ENCODE measurements around the gene DHRS12. TPM values are rescaled to one million over a fixed set of nuclear protein-coding genes. Genes with fewer than 3 reads are reported as not detected.

DHRS12 gene
- total RNA-seq, 1 donor = 3.3 TPM

- TF ChIP-seq CTCF (IDR thresholded peaks at IDR 0.05; ENCODE audit: extremely low read depth, low read depth, low read length) = no peak
- no peak overlapping the region for H3K4me2 ChIP-seq (ENCODE audit: insufficient read depth, low read length)
- H2AFZ ChIP-seq (ENCODE audit: low read length) = no peak overlapping the region
- DNase-seq (ENCODE audit: insufficient read length, low spot score, missing footprints) = peak; percentile 10
- no peak overlapping the region for H3K4me3 ChIP-seq (ENCODE audit: insufficient read depth, low read length)
- H3K79me2 ChIP-seq (ENCODE audit: insufficient read depth, low read length) = no peaks in the 10 kb centered on the region
- no peaks in the 10 kb centered on the region for H4K20me1 ChIP-seq (ENCODE audit: insufficient read depth, low read length)
- H3K27ac ChIP-seq (ENCODE audit: low read depth, low read length) = no peak overlapping the region
- H3K36me3 ChIP-seq (ENCODE audit: insufficient read depth, low read length) = no peaks in the 10 kb centered on the region
- peaks cover 3% of the 10 kb centered on the region for H3K27me3 ChIP-seq (ENCODE audit: insufficient read depth, low read length)
- peaks cover 25% of the 10 kb centered on the region for H3K4me1 ChIP-seq (ENCODE audit: insufficient read depth, low read length)
- H3K9me3 ChIP-seq (ENCODE audit: low read depth, low read length) = no peaks in the 10 kb centered on the region
Observed at GRCh38 chr13:51800486-51800885, 3.5 kb downstream of the DHRS12 start.

GRCh38 chr13:51799261-51799660 is 4.7 kb downstream of the DHRS12 start:
- Histone ChIP-seq H3K4me3 (ENCODE audit: insufficient read depth, low read length) (no peak overlapping the region), H3K27me3 (ENCODE audit: insufficient read depth, low read length) (peaks cover 3% of the 10 kb centered on the region), H3K4me2 (ENCODE audit: insufficient read depth, low read length) (no peak overlapping the region), H3K9me3 (ENCODE audit: low read depth, low read length) (no peaks in the 10 kb centered on the region), H3K36me3 (ENCODE audit: insufficient read depth, low read length) (no peaks in the 10 kb centered on the region), H3K79me2 (ENCODE audit: insufficient read depth, low read length) (no peaks in the 10 kb centered on the region), H3K27ac (ENCODE audit: low read depth, low read length) (no peak overlapping the region), H3K4me1 (ENCODE audit: insufficient read depth, low read length) (peaks cover 19% of the 10 kb centered on the region), H2AFZ (ENCODE audit: low read length) (no peak overlapping the region), H4K20me1 (ENCODE audit: insufficient read depth, low read length) (no peaks in the 10 kb centered on the region)
- DNase-seq (ENCODE audit: insufficient read length, low spot score, missing footprints) = peak; percentile 76
- no peak for TF ChIP-seq CTCF (IDR thresholded peaks at IDR 0.05; ENCODE audit: extremely low read depth, low read depth, low read length)

GRCh38 chr13:51797664-51798488 is 6.1 kb downstream of the DHRS12 start:
- Histone ChIP-seq H3K9me3 (ENCODE audit: low read depth, low read length) (no peaks in the 10 kb centered on the region), H3K36me3 (ENCODE audit: insufficient read depth, low read length) (no peaks in the 10 kb centered on the region), H4K20me1 (ENCODE audit: insufficient read depth, low read length) (no peaks in the 10 kb centered on the region), H3K27me3 (ENCODE audit: insufficient read depth, low read length) (peaks cover 3% of the 10 kb centered on the region), H3K4me3 (ENCODE audit: insufficient read depth, low read length) (no peak overlapping the region), H3K4me2 (ENCODE audit: insufficient read depth, low read length) (no peak overlapping the region), H2AFZ (ENCODE audit: low read length) (no peak overlapping the region), H3K4me1 (ENCODE audit: insufficient read depth, low read length) (peaks cover 18% of the 10 kb centered on the region), H3K27ac (ENCODE audit: low read depth, low read length) (no peak overlapping the region), H3K79me2 (ENCODE audit: insufficient read depth, low read length) (no peaks in the 10 kb centered on the region)
- TF ChIP-seq CTCF (IDR thresholded peaks at IDR 0.05; ENCODE audit: extremely low read depth, low read depth, low read length) = peak; percentile 44
- peak; percentile 68 for DNase-seq (ENCODE audit: insufficient read length, low spot score, missing footprints)

- no peak for TF ChIP-seq CTCF (IDR thresholded peaks at IDR 0.05; ENCODE audit: extremely low read depth, low read depth, low read length)
- Histone ChIP-seq H3K4me2 (ENCODE audit: insufficient read depth, low read length) (no peak overlapping the region), H3K27me3 (ENCODE audit: insufficient read depth, low read length) (peaks cover 3% of the 10 kb centered on the region), H3K9me3 (ENCODE audit: low read depth, low read length) (no peaks in the 10 kb centered on the region), H3K4me3 (ENCODE audit: insufficient read depth, low read length) (no peak overlapping the region), H3K27ac (ENCODE audit: low read depth, low read length) (no peak overlapping the region), H4K20me1 (ENCODE audit: insufficient read depth, low read length) (no peaks in the 10 kb centered on the region), H3K79me2 (ENCODE audit: insufficient read depth, low read length) (no peaks in the 10 kb centered on the region), H2AFZ (ENCODE audit: low read length) (no peak overlapping the region), H3K36me3 (ENCODE audit: insufficient read depth, low read length) (no peaks in the 10 kb centered on the region), H3K4me1 (ENCODE audit: insufficient read depth, low read length) (peaks cover 6% of the 10 kb centered on the region)
- DNase-seq (ENCODE audit: insufficient read length, low spot score, missing footprints) = no peak
Observed at GRCh38 chr13:51796546-51796945, 7.4 kb downstream of the DHRS12 start.

All from osteoblast (primary cell).